Smooth muscle cell of the coronary artery (primary cell): Measurements from ENCODE around the gene PIEZO2. TPM values are rescaled to one million over a fixed set of nuclear protein-coding genes. Genes with fewer than 3 reads are reported as not detected.

ENCODE experiments used
- total RNA-seq: library from RNA; depleted of rRNA; stranded (reverse); fragments of >200 nt; gene quantifications from 2 replicates; pipeline ENCODE4 v1.2.3, GENCODE V29; 2014; ENCODE audit warnings: low replicate concordance

Gene PIEZO2
- total RNA-seq: 2.1 and 5.3 TPM in 2 replicates

GRCh38 chr18:11149441-11150270, at the start of gene PIEZO2:
Gene PIEZO2, minus strand, starts transcription at chr18:11149569. Its CDS starts 981 bp downstream, at chr18:11148588.

